ENCODE data around the gene PLA2G6.

- TF ChIP-seq EP300 (IDR thresholded peaks at IDR 0.05; ENCODE audit: low read depth) (no peak), CTCF (IDR thresholded peaks at IDR 0.05) (no peak), POLR2A (IDR thresholded peaks at IDR 0.05) (no peak)
Observed at GRCh38 chr22:38071421-38072321, 110.0 kb downstream of the PLA2G6 start.
